Measurements from ENCODE around the gene CENPO. TPM values are rescaled to one million over a fixed set of nuclear protein-coding genes. Genes with fewer than 3 reads are reported as not detected.

The CENPO gene
- total RNA-seq: 10 to 100 TPM; 27.3 to 40.3 TPM
- polyA plus RNA-seq (2013, experiment 1 of 2): 42.5 TPM
- 38.4 TPM for polyA plus RNA-seq (2013, experiment 2 of 2)
- long read RNA-seq, experiment 1, full-length matches to known transcripts: 3 of 17 reads
- long read RNA-seq, experiment 1, partial matches to known transcripts: 6 of 17 reads
- long read RNA-seq, experiment 1, other reads (novel, unspliced or antisense): 8 of 17 reads
- long read RNA-seq, experiment 2, full-length matches to known transcripts: 28 of 55 reads
- long read RNA-seq, experiment 2, partial matches to known transcripts: 8 of 55 reads
- long read RNA-seq, experiment 2, other reads (novel, unspliced or antisense): 19 of 55 reads
- long read RNA-seq, experiment 3, full-length matches to known transcripts: 30 of 71 reads
- long read RNA-seq, experiment 3, partial matches to known transcripts: 8 of 71 reads
- long read RNA-seq, experiment 3, other reads (novel, unspliced or antisense): 33 of 71 reads
- long read RNA-seq, experiment 4, full-length matches to known transcripts: 11 of 18 reads
- long read RNA-seq, experiment 4, partial matches to known transcripts: 0 of 18 reads
- long read RNA-seq, experiment 4, other reads (novel, unspliced or antisense): 7 of 18 reads

GRCh38 chr2:24792874-24793760 lies at the start of gene CENPO, which contains the start of gene PTRHD1:
CENPO (plus strand) TSS chr2:24793425; CDS start chr2:24793920, 495 bp downstream.
PTRHD1 (minus strand) TSS chr2:24793391; CDS start chr2:24793377, 14 bp downstream.
- peak within 1 kb of the TSS; percentile 100 for H3K27ac Mint-ChIP-seq
- H3K27me3 Mint-ChIP-seq (ENCODE audit: insufficient read depth): no peaks in the 10 kb centered on the region
- TF ChIP-seq, protein P1, sequence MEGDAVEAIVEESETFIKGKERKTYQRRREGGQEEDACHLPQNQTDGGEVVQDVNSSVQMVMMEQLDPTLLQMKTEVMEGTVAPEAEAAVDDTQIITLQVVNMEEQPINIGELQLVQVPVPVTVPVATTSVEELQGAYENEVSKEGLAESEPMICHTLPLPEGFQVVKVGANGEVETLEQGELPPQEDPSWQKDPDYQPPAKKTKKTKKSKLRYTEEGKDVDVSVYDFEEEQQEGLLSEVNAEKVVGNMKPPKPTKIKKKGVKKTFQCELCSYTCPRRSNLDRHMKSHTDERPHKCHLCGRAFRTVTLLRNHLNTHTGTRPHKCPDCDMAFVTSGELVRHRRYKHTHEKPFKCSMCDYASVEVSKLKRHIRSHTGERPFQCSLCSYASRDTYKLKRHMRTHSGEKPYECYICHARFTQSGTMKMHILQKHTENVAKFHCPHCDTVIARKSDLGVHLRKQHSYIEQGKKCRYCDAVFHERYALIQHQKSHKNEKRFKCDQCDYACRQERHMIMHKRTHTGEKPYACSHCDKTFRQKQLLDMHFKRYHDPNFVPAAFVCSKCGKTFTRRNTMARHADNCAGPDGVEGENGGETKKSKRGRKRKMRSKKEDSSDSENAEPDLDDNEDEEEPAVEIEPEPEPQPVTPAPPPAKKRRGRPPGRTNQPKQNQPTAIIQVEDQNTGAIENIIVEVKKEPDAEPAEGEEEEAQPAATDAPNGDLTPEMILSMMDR (conservative IDR thresholded peaks at IDR 0.05): peak; percentile 60
- Histone ChIP-seq H3K36me3 (ENCODE audit: control insufficient read depth, insufficient read depth, low read length) (peaks cover 35% of the 10 kb centered on the region), H3K4me1 (ENCODE audit: control insufficient read depth, insufficient read depth, low read length) (no peaks in the 10 kb centered on the region), H3K9me3 (ENCODE audit: control insufficient read depth, low read length) (peaks cover 6% of the 10 kb centered on the region), H3K27ac (ENCODE audit: low read depth, low read length) (peak within 1 kb of the TSS; percentile 95), H3K9ac (ENCODE audit: extremely low read depth, low read length, poor library complexity, severe bottlenecking) (peak within 1 kb of the TSS; percentile 87), H3K27me3 (ENCODE audit: control insufficient read depth, insufficient read depth, low read length, poor library complexity, severe bottlenecking) (no peaks in the 10 kb centered on the region), H3K4me3 (ENCODE audit: low read length) (peak within 1 kb of the TSS; percentile 93)
- DNase-seq: peak; percentile 98
- peaks cover 31% of the 10 kb centered on the region for H3K4me1 Mint-ChIP-seq
- H3K9me3 Mint-ChIP-seq: no peaks in the 10 kb centered on the region
- 0% methylated on average over 24 to 74 of the region's 74 CpGs for WGBS, 2 experiments (ENCODE audit: insufficient coverage in 1 of 2, insufficient read length in 1 of 2)
- H3K36me3 Mint-ChIP-seq (ENCODE audit: low read depth): peaks cover 38% of the 10 kb centered on the region
- peak within 1 kb of the TSS; percentile 97 for H3K4me3 Mint-ChIP-seq

GRCh38 chr2:24743924-24744323 lies 49.3 kb upstream of the CENPO start:
- H3K36me3 Mint-ChIP-seq (ENCODE audit: low read depth): peaks cover 8% of the 10 kb centered on the region
- H3K27me3 ChIP-seq (ENCODE audit: control insufficient read depth, insufficient read depth, low read length, poor library complexity, severe bottlenecking): no peaks in the 10 kb centered on the region
- WGBS, 2 experiments (ENCODE audit: insufficient coverage in 1 of 2, insufficient read length in 1 of 2): 90% methylated on average over 3 of the region's 3 CpGs; no CpG with 5 or more reads in 1 of the 2 experiments
- H3K4me1 Mint-ChIP-seq: no peaks in the 10 kb centered on the region
- no peak overlapping the region for H3K4me3 ChIP-seq (ENCODE audit: low read length)
- H3K4me3 Mint-ChIP-seq: no peak overlapping the region
- H3K9me3 ChIP-seq (ENCODE audit: control insufficient read depth, low read length): no peaks in the 10 kb centered on the region
- no peak overlapping the region for H3K9ac ChIP-seq (ENCODE audit: extremely low read depth, low read length, poor library complexity, severe bottlenecking)
- no peaks in the 10 kb centered on the region for H3K36me3 ChIP-seq (ENCODE audit: control insufficient read depth, insufficient read depth, low read length)
- DNase-seq: no peak
- TF ChIP-seq, protein P1 (conservative IDR thresholded peaks at IDR 0.05): no peak
- H3K9me3 Mint-ChIP-seq: no peaks in the 10 kb centered on the region
- no peaks in the 10 kb centered on the region for H3K4me1 ChIP-seq (ENCODE audit: control insufficient read depth, insufficient read depth, low read length)
- H3K27me3 Mint-ChIP-seq (ENCODE audit: insufficient read depth): no peaks in the 10 kb centered on the region
- H3K27ac ChIP-seq (ENCODE audit: low read depth, low read length): no peak overlapping the region
- H3K27ac Mint-ChIP-seq: no peak overlapping the region

DNA sequence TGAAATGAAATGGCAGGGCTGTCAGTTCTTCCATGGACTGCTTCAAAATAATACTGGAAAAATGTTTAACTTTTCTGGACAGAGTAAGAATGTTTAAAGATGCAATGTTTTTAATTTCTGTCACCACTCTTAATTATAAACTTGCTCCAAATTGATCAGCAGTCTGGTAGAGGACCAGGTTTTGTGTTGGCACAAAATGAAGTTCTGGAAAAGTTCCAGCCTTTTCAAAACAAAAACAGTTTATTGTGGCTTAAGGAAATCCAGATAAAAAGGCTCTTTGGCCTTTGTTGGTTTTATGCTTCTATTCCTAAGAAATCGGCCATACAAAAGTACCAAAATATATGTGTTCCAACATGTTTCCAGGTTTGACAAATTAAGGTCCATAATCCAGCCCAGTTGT lies 48.9 kb upstream of the CENPO start:
- Mint-ChIP-seq H3K27me3 (ENCODE audit: insufficient read depth) (no peaks in the 10 kb centered on the region), H3K36me3 (ENCODE audit: low read depth) (peaks cover 8% of the 10 kb centered on the region), H3K4me1 (no peaks in the 10 kb centered on the region), H3K27ac (no peak overlapping the region), H3K9me3 (no peaks in the 10 kb centered on the region), H3K4me3 (no peak overlapping the region)
- no peaks in the 10 kb centered on the region for H3K4me1 ChIP-seq (ENCODE audit: control insufficient read depth, insufficient read depth, low read length)
- H3K4me3 ChIP-seq (ENCODE audit: low read length): no peak overlapping the region
- H3K27me3 ChIP-seq (ENCODE audit: control insufficient read depth, insufficient read depth, low read length, poor library complexity, severe bottlenecking): no peaks in the 10 kb centered on the region
- H3K27ac ChIP-seq (ENCODE audit: low read depth, low read length): no peak overlapping the region
- TF ChIP-seq, protein P1 (conservative IDR thresholded peaks at IDR 0.05): no peak
- no peaks in the 10 kb centered on the region for H3K9me3 ChIP-seq (ENCODE audit: control insufficient read depth, low read length)
- 78 to 80% methylated on average over 1 of the region's 1 CpG for WGBS, 2 experiments (ENCODE audit: insufficient coverage in 1 of 2, insufficient read length in 1 of 2)
- H3K9ac ChIP-seq (ENCODE audit: extremely low read depth, low read length, poor library complexity, severe bottlenecking): no peak overlapping the region
- DNase-seq: no peak
- no peaks in the 10 kb centered on the region for H3K36me3 ChIP-seq (ENCODE audit: control insufficient read depth, insufficient read depth, low read length)
